Activated naive CD4-positive, alpha-beta T cell treated with anti-CD3 and anti-CD28 coated beads, Interleukin-2, amount 50 U/mL, for 72 hours (primary cell): ENCODE results near the gene USP17L12. TPM values are rescaled to one million over a fixed set of nuclear protein-coding genes. Genes with fewer than 3 reads are reported as not detected.
"Not testable (repeated sequence)": the region's sequence is repeated elsewhere in the genome, so short reads cannot be mapped to it uniquely, and the experiment has no call there.

Experiments
- ATAC-seq, 2 donors: fragments of 150-1000 bp; cut with Tn5 transposase; 2 replicates each; pipeline ENCODE4 v1.10.0; 2021; ENCODE audit warnings: mild to moderate bottlenecking in 2 of 2, moderate library complexity in 2 of 2
- DNase-seq, 2 donors: peaks; one replicate each; pipeline ENCODE4 v3.0.0; 2021 to 2022; ENCODE audit warnings: low spot score in 2 of 2
- H3K27ac Mint-ChIP-seq, 2 donors: one replicate each; pipeline ENCODE4 v1.8.0; 2022; ENCODE audit warnings: mild to moderate bottlenecking in 2 of 2, mixed read lengths in 2 of 2
- H3K36me3 Mint-ChIP-seq, 2 donors: one replicate each; pipeline ENCODE4 v1.8.0; 2022; ENCODE audit warnings: mixed read lengths in 2 of 2
- H3K9me3 Mint-ChIP-seq, 2 donors: one replicate each; pipeline ENCODE4 v1.8.0; 2022; ENCODE audit warnings: mixed read lengths in 2 of 2
- total RNA-seq, 2 donors: library from RNA; stranded (reverse); gene quantifications; one replicate each; pipeline ENCODE4 v1.2.3, GENCODE V29; 2022

Gene USP17L12
- total RNA-seq, result not detected

- H3K27ac Mint-ChIP-seq, H3K9me3 Mint-ChIP-seq, H3K36me3 Mint-ChIP-seq, ATAC-seq, DNase-seq: not testable (repeated sequence)
These were observed at the start of gene USP17L12 for GRCh38 chr4:9219852-9220251. TSS of gene USP17L12 (plus strand) at chr4:9220152. CDS start at chr4:9220152, 0 bp downstream.

- not testable (repeated sequence) for H3K9me3 Mint-ChIP-seq, H3K36me3 Mint-ChIP-seq, ATAC-seq, H3K27ac Mint-ChIP-seq, DNase-seq
These were observed 9.6 kb upstream of the USP17L12 start, which contains the start of gene USP17L10 for GRCh38 chr4:9210357-9210756. TSS of gene USP17L10 (plus strand) at chr4:9210657. CDS start at chr4:9210657, 0 bp downstream.

- not testable (repeated sequence) for DNase-seq, H3K9me3 Mint-ChIP-seq, H3K36me3 Mint-ChIP-seq, H3K27ac Mint-ChIP-seq, ATAC-seq
These were observed 5.3 kb upstream of the USP17L12 start for GRCh38 chr4:9214701-9215100.

GRCh38 chr4:9215105-9215504 is 4.8 kb upstream of the USP17L12 start, which contains the start of gene USP17L11:
TSS of gene USP17L11 (plus strand) at chr4:9215405. CDS start at chr4:9215405, 0 bp downstream.
- not testable (repeated sequence) for H3K36me3 Mint-ChIP-seq, DNase-seq, H3K9me3 Mint-ChIP-seq, H3K27ac Mint-ChIP-seq, ATAC-seq

GRCh38 chr4:9224596-9224995 is 4.6 kb downstream of the USP17L12 start, which contains the start of gene USP17L13:
TSS of gene USP17L13 (plus strand) at chr4:9224896. CDS start at chr4:9224896, 0 bp downstream.
- not testable (repeated sequence) for H3K27ac Mint-ChIP-seq

GRCh38 chr4:9230249-9230648 is 10.3 kb downstream of the USP17L12 start:
- not testable (repeated sequence) for H3K27ac Mint-ChIP-seq, H3K9me3 Mint-ChIP-seq, ATAC-seq

More at GRCh38 chr4:9224596-9224995, 4.6 kb downstream of the USP17L12 start, which contains the start of gene USP17L13:
- not testable (repeated sequence) for H3K9me3 Mint-ChIP-seq, ATAC-seq, DNase-seq, H3K36me3 Mint-ChIP-seq

GRCh38 chr4:9234085-9234484 is 14.1 kb downstream of the USP17L12 start, which contains the start of gene USP17L15:
TSS of gene USP17L15 (plus strand) at chr4:9234385. CDS start at chr4:9234385, 0 bp downstream.
- H3K36me3 Mint-ChIP-seq, DNase-seq, H3K27ac Mint-ChIP-seq, H3K9me3 Mint-ChIP-seq, ATAC-seq: not testable (repeated sequence)

More at GRCh38 chr4:9230249-9230648, 10.3 kb downstream of the USP17L12 start:
- not testable (repeated sequence) for DNase-seq, H3K36me3 Mint-ChIP-seq

GRCh38 chr4:9238461-9238860 is 18.5 kb downstream of the USP17L12 start:
- DNase-seq, ATAC-seq, H3K9me3 Mint-ChIP-seq, H3K36me3 Mint-ChIP-seq, H3K27ac Mint-ChIP-seq: not testable (repeated sequence)

GRCh38 chr4:9243579-9243978 is 23.6 kb downstream of the USP17L12 start, which contains the start of gene USP17L17:
TSS of gene USP17L17 (plus strand) at chr4:9243879. CDS start at chr4:9243879, 0 bp downstream.
- H3K36me3 Mint-ChIP-seq, DNase-seq, H3K9me3 Mint-ChIP-seq, H3K27ac Mint-ChIP-seq, ATAC-seq: not testable (repeated sequence)

GRCh38 chr4:9247953-9248680 is 28.2 kb downstream of the USP17L12 start, which contains the start of gene USP17L18:
TSS of gene USP17L18 (plus strand) at chr4:9248630. CDS start at chr4:9248630, 0 bp downstream.
- not testable (repeated sequence) for ATAC-seq, H3K27ac Mint-ChIP-seq, H3K9me3 Mint-ChIP-seq, H3K36me3 Mint-ChIP-seq
- DNase-seq, result peak in 1 of 2 donors; percentile 4

GRCh38 chr4:9253078-9253477 is 33.1 kb downstream of the USP17L12 start, which contains the start of gene USP17L19:
TSS of gene USP17L19 (plus strand) at chr4:9253378. CDS start at chr4:9253378, 0 bp downstream.
- not testable (repeated sequence) for ATAC-seq, H3K27ac Mint-ChIP-seq, DNase-seq, H3K9me3 Mint-ChIP-seq, H3K36me3 Mint-ChIP-seq

- ATAC-seq, H3K27ac Mint-ChIP-seq, H3K9me3 Mint-ChIP-seq, DNase-seq, H3K36me3 Mint-ChIP-seq: not testable (repeated sequence)
These were observed 37.9 kb downstream of the USP17L12 start, which contains the start of gene USP17L20 for GRCh38 chr4:9257824-9258223. TSS of gene USP17L20 (plus strand) at chr4:9258124. CDS start at chr4:9258124, 0 bp downstream.

GRCh38 chr4:9262572-9262971 is 42.6 kb downstream of the USP17L12 start, which contains the start of gene USP17L21:
TSS of gene USP17L21 (plus strand) at chr4:9262872. CDS start at chr4:9262872, 0 bp downstream.
- not testable (repeated sequence) for DNase-seq, ATAC-seq, H3K36me3 Mint-ChIP-seq, H3K9me3 Mint-ChIP-seq, H3K27ac Mint-ChIP-seq

GRCh38 chr4:9267319-9267718 is 47.4 kb downstream of the USP17L12 start, which contains the start of gene USP17L22:
TSS of gene USP17L22 (plus strand) at chr4:9267619. CDS start at chr4:9267619, 0 bp downstream.
- ATAC-seq, H3K9me3 Mint-ChIP-seq, H3K36me3 Mint-ChIP-seq, H3K27ac Mint-ChIP-seq, DNase-seq: not testable (repeated sequence)
